Suprapubic skin (tissue), 4 donors: ENCODE measurements around the gene CCR5. TPM values are rescaled to one million over a fixed set of nuclear protein-coding genes. Genes with fewer than 3 reads are reported as not detected.
A peak's percentile ranks its signal among the peaks of the same experiment; 100 is the strongest.

ENCODE experiments used
- DNase-seq, 2 donors: peaks; one replicate each; pipeline ENCODE4 v3.0.0-alpha.2; 2019; ENCODE audit warnings: low spot score in 2 of 2
- H3K27ac ChIP-seq: fragments of 200-600 bp; sonication (generic); one replicate; pipeline ENCODE4 v1.5.1; 2019
- H3K27me3 ChIP-seq: fragments of 200-600 bp; sonication (generic); one replicate; pipeline ENCODE4 v1.5.1; 2019
- H3K36me3 ChIP-seq: fragments of 200-600 bp; sonication (generic); one replicate; pipeline ENCODE4 v1.5.1; 2019
- H3K4me1 ChIP-seq: fragments of 200-600 bp; sonication (generic); one replicate; pipeline ENCODE4 v1.5.1; 2019
- H3K4me3 ChIP-seq: fragments of 200-600 bp; sonication (generic); one replicate; pipeline ENCODE4 v1.5.1; 2019; ENCODE audit warnings: mild to moderate bottlenecking
- H3K9me3 ChIP-seq: fragments of 200-600 bp; sonication (generic); one replicate; pipeline ENCODE4 v1.5.1; 2019
- CTCF ChIP-seq, 2 donors: fragments of 200-600 bp in 1 of 2; fragments of 450-650 bp in 1 of 2; sonication (generic) in 1 of 2; IDR thresholded peaks; one replicate each; pipeline ENCODE4 v1.5.1; 2016 to 2019; ENCODE audit warnings: antibody characterized with exemption in 2 of 2, mild to moderate bottlenecking in 1 of 2, moderate library complexity in 1 of 2
- EP300 ChIP-seq: sonication (generic); formaldehyde crosslinking; IDR thresholded peaks from one replicate; pipeline ENCODE4 v1.6.1; 2017; ENCODE audit warnings: antibody characterized with exemption
- POLR2A ChIP-seq, 2 donors: fragments of 450-650 bp; IDR thresholded peaks; one replicate each; pipeline ENCODE4 v1.6.1; 2017; ENCODE audit warnings: antibody characterized with exemption in 2 of 2, mild to moderate bottlenecking in 2 of 2, moderate library complexity in 2 of 2
- POLR2AphosphoS5 ChIP-seq, 3 donors: sonication (generic); formaldehyde crosslinking; IDR thresholded peaks; one replicate each; pipeline ENCODE4 v1.6.1; 2017; ENCODE audit warnings: antibody characterized with exemption in 3 of 3
- WGBS: methylation state at CpG from one replicate; pipeline ENCODE4 v1.1.5; 2018; 5-methylcytosine and 5-hydroxymethylcytosine counted together
- total RNA-seq, 4 donors: library from RNA; depleted of rRNA; stranded (reverse); fragments of >200 nt; gene quantifications; one replicate each; pipeline ENCODE4 v1.1.0, GENCODE V29; 2016

CCR5 gene
- total RNA-seq, 4 donors from 2014 or later: 0.34 to 1.3 TPM; not detected in 2

- no peak for DNase-seq
- WGBS: 94% methylated on average over 5 of the region's 5 CpGs
- no peaks in the 10 kb centered on the region for H3K4me1 ChIP-seq
- no peaks in the 10 kb centered on the region for H3K36me3 ChIP-seq
- no peak overlapping the region for H3K27ac ChIP-seq
- H3K9me3 ChIP-seq: no peaks in the 10 kb centered on the region
- TF ChIP-seq EP300 (no peak), CTCF (IDR thresholded peaks at IDR 0.05) (no peak), POLR2A (IDR thresholded peaks at IDR 0.05) (no peak)
- no peak overlapping the region for H3K4me3 ChIP-seq
- H3K27me3 ChIP-seq: peaks cover 2% of the 10 kb centered on the region
These were observed 2.9 kb upstream of the CCR5 start for GRCh38 chr3:46367811-46368210.

GRCh38 chr3:46368569-46368968, 2.2 kb upstream of the CCR5 start:
- no peak overlapping the region for H3K27ac ChIP-seq
- H3K4me1 ChIP-seq: no peaks in the 10 kb centered on the region
- peaks cover 3% of the 10 kb centered on the region for H3K27me3 ChIP-seq
- H3K36me3 ChIP-seq: no peaks in the 10 kb centered on the region
- peak in 1 of 2 donors; percentile 69 for DNase-seq
- WGBS: 67% methylated on average over 7 of the region's 7 CpGs
- H3K9me3 ChIP-seq: no peaks in the 10 kb centered on the region
- no peak overlapping the region for H3K4me3 ChIP-seq
- TF ChIP-seq POLR2A (IDR thresholded peaks at IDR 0.05): no peak
- TF ChIP-seq POLR2AphosphoS5 (IDR thresholded peaks at IDR 0.05): no peak
- TF ChIP-seq EP300: no peak
- TF ChIP-seq CTCF (IDR thresholded peaks at IDR 0.05): no peak

GRCh38 chr3:46369151-46369550, 1.6 kb upstream of the CCR5 start:
- H3K4me1 ChIP-seq: no peaks in the 10 kb centered on the region
- no peaks in the 10 kb centered on the region for H3K9me3 ChIP-seq
- no peaks in the 10 kb centered on the region for H3K36me3 ChIP-seq
- H3K27me3 ChIP-seq: peaks cover 6% of the 10 kb centered on the region
- no peak overlapping the region for H3K4me3 ChIP-seq
- 80% methylated on average over 4 of the region's 4 CpGs for WGBS
- no peak for TF ChIP-seq POLR2AphosphoS5 (IDR thresholded peaks at IDR 0.05)
- no peak overlapping the region for H3K27ac ChIP-seq
- DNase-seq: no peak

GRCh38 chr3:46369675-46370132, 1.0 kb upstream of the CCR5 start:
- H3K4me1 ChIP-seq: no peaks in the 10 kb centered on the region
- no peaks in the 10 kb centered on the region for H3K9me3 ChIP-seq
- H3K27me3 ChIP-seq: peaks cover 9% of the 10 kb centered on the region
- TF ChIP-seq CTCF (IDR thresholded peaks at IDR 0.05): no peak
- no peak for TF ChIP-seq POLR2AphosphoS5 (IDR thresholded peaks at IDR 0.05)
- TF ChIP-seq EP300: no peak
- TF ChIP-seq POLR2A (IDR thresholded peaks at IDR 0.05): no peak
- no peaks in the 10 kb centered on the region for H3K36me3 ChIP-seq
- WGBS: 79% methylated on average over 6 of the region's 6 CpGs
- DNase-seq: no peak
- no peak overlapping the region for H3K4me3 ChIP-seq
- no peak overlapping the region for H3K27ac ChIP-seq

- H3K9me3 ChIP-seq: no peaks in the 10 kb centered on the region
- no peak for DNase-seq
- H3K27me3 ChIP-seq: peaks cover 9% of the 10 kb centered on the region
- WGBS: 71% methylated on average over 10 of the region's 10 CpGs
- H3K4me3 ChIP-seq: no peak overlapping the region
- no peak overlapping the region for H3K27ac ChIP-seq
- H3K4me1 ChIP-seq: no peaks in the 10 kb centered on the region
- no peaks in the 10 kb centered on the region for H3K36me3 ChIP-seq
- TF ChIP-seq CTCF (IDR thresholded peaks at IDR 0.05) (no peak), EP300 (no peak), POLR2AphosphoS5 (IDR thresholded peaks at IDR 0.05) (no peak), POLR2A (IDR thresholded peaks at IDR 0.05) (no peak)
These were observed 984 bp downstream of the CCR5 start for GRCh38 chr3:46371519-46372340.
